HG02981 (cell line): ENCODE data around the gene ZNF432.
"Not testable (repeated sequence)": the region's sequence is repeated elsewhere in the genome, so short reads cannot be mapped to it uniquely, and the experiment has no call there.

ENCODE experiments used
- ATAC-seq: cut with Tn5 transposase; IDR thresholded peaks from one replicate; pipeline ENCODE4 v1.9.1; 2021; ENCODE audit warnings: mild to moderate bottlenecking, moderate library complexity; ENCODE audit not compliant: unreplicated experiment

Gene ZNF432

GRCh38 chr19:52048555-52049501 is at the start of gene ZNF432:
ZNF432 (minus strand) TSS chr19:52048838; CDS start chr19:52046868, 1,970 bp downstream.
- peak; percentile 77 for ATAC-seq

- not testable (repeated sequence) for ATAC-seq
Observed at GRCh38 chr19:52096416-52096815, 47.8 kb upstream of the ZNF432 start.

DNA sequence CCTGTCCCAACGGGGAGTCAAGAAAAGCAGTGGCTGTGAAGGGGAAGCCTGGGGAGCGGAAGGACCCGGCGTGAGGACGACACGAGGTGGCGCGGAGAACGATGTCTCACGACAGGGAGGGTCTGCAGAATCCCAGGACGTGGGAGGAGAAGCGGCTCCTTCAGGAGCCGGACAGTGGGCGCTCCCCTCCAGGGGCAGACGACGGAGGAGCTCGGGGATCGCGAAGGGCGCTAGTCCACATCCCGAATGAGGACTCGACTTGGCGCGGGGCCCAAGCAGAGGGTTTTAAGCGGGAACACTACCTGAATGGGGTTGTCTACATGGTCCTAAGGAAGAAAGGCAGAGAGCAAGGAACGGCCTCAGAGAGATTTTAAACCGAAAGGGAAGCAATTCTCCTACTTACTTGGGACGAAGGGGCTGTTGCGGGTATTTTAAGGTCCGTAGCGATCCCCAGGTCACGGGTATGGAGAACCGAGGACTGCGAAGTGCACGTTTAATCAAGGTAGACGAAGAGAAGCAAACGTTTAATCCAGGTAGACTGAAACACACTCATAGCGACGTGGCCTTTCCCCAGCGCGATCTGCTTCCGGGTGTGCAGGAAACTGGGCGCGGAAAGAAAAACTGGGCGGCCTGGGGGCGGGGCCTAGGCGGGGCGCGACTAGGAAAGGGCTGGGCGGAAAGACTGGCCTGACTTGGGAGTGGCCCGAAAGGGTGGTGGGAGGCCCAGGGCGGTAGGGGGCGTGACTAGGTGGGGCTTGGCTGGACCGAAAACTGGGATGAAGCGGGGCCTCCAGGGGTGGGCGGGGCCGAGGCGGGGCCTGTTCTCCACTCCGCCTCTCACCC is 46.8 kb upstream of the ZNF432 start, which contains the start of gene ZNF841:
Gene ZNF841 (minus strand): TSS at position 594 of the 843 bp plus-strand sequence. CDS start 10,964 bp downstream, outside the sequence.
- peak; percentile 93 for ATAC-seq

DNA sequence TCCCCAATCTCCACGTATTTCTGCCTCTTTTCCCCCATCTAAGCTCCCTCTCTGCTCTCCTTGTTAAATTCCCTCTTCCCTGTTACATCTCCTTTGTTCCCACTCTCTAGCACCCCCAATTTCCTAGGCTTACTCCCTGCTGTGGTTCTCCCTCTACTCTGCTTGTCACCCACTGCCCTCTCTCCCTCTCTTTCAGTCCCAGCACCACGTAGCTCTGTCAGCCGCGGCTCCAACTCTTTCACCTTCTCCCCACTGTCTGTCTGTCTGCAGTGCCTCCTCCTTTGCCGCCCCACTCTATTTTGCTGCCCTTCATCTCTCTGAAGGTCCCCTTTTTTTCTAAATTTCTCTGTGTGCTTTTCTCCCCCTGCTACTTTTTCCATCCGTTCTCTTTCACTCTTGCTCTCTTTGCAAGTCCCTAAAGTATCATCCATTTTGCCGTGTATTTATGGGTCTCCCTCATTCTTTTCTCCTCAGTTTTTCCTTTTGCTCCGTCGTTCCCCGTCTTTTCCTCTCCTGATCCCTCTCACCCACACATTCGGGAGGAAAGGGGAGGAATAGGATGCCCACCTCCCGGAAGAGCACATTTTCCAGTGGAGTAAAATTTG is 46.0 kb upstream of the ZNF432 start:
- ATAC-seq: no peak

DNA sequence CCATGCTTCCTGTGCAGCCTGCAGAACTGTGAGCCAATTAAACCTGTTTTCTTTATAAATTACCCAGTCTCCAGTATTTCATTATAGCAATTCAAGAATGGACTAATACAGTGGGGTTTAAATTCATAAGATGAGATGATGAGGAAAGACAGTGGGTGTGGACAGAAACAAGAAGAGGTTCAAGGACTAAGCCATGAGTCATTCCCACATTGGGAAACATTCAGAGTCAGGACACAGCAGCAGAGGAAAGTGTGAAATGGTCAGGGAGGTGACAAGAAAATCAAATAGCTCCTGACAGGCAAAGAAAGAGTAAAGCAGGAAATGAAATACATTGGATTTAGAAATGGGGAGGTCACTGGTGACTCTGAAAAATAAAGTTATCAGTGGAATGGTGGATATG is 37.8 kb upstream of the ZNF432 start:
- no peak for ATAC-seq

- no peak for ATAC-seq
Observed at GRCh38 chr19:52070496-52070895, 21.9 kb upstream of the ZNF432 start.

GRCh38 chr19:52069653-52070052 is 21.0 kb upstream of the ZNF432 start:
- ATAC-seq: no peak

DNA sequence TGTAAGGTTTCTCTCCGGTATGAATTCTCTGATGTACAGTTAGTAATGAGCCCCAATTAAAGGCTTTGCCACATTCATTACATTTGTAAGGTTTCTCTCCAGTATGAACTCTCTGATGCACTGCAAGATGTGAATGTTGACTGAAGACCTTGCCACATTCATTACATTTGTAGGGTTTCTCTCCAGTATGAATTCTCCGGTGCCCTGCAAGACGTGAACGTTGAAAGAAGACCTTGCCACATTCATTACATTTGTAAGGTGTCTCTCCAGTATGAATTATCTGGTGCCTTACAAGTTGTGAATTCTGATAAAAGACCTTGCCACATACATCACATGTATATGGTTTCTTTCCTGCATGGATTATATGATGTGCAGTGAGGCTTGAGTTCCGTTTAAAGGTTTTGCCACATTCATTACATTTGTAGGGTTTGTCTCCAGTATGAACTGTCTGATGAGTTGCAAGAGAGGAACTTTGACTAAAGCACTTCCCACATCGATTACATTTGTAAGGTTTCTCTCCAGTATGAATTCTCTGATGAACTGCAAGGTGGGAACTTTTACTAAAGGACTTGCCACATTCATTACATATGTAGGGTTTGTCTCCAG is 17.7 kb upstream of the ZNF432 start:
- no peak for ATAC-seq

DNA sequence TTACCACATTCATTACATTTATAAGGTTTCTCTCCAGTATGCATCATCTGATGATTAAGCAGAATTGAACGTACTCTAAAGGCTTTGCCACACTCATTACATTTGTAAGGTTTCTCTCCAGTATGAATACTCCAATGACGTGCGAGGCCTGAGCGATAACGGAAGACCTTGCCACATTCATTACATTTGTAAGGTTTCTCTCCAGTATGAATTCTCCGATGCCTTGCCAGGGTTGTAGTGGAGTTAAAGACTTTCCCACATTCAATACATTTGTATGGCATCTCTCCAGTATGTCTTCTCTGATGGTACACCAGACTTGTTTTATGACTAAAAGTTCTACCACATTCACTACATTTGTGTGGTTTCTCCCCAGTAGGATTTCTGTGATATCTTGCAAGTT is 16.8 kb upstream of the ZNF432 start:
- ATAC-seq: no peak

DNA sequence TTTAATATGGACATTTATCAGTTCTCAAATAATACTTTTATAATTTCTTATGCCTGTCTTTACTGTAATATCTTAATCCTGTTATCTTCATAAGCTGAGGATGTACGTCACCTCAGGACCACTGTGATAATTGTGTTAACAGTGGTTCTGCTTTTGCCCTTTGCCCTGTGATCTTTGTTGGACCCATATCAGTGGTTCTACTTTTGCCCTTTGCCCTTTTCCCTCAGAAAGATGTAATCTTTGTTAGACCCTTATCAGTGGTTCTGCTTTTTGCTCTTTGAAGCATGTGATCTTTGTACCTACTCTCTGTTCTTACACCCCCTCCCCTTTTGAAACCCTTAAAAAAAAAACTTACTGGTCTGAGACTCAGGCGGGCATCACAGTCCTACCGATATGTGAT is 7.8 kb upstream of the ZNF432 start:
- not testable (repeated sequence) for ATAC-seq

GRCh38 chr19:52051736-52052135 is 3.1 kb upstream of the ZNF432 start:
- ATAC-seq: not testable (repeated sequence)

DNA sequence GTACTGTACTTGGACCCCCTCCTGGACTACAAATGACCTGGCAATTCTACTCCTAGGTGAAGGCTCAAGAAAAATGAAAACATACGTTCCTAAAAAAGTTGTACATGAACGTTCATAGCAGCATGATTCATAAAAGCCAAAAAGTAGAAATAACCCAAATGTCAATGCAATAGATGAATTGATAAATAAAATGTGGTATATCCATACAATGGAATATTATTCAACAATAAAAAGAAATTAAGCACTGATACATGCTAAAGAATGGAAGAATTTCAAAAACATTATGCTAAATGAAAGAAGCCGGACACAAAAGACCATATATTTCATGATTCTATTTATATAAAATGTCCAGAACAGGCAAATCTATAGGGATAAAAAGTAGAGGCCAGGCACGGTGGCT is 9.5 kb downstream of the ZNF432 start:
- no peak for ATAC-seq

DNA sequence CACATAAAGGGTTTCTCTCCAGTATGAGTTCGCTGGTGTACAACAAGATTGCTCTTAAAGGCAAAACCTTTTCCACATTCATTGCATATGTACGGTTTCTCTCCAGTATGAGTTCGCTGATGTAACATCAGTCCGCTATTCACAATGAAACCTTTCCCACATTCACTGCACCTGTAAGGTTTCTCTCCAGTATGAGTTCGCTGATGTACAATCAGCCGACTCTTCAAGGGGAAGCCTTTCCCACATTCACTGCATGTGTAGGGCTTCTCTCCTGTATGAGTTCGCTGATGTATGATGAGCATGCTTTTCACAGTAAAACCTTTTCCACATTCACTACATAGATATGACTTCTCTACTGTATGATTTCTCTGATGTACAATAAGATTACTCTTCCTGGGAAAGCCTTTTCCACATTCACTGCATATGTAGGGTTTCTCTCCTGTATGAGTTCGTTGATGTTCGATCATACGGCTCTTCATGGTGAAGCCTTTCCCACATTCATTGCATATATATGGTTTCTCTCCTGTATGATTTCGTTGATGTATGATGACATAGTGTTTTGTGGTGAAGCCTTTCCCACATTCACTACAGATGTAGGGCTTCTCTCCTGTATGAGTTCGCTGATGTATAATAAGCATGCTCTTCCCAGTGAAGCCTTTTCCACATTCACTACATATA is 14.4 kb downstream of the ZNF432 start:
- no peak for ATAC-seq

DNA sequence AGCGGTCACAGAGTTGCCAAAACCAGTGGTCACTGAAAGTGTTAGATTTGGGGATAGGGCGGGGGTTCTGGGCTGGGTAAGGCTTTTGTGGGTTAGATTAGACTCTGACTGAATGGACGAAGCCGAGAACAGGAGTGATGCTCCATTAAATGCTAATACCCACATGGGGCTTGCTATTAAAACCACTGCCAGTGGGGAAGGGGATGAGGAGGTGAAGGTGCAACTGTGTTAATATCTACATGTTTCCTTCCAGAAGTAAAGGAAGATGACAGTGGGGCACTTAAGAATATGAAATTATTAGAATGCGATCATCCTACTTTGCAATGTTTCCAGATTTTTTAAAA is 19.9 kb downstream of the ZNF432 start:
- peak; percentile 19 for ATAC-seq

GRCh38 chr19:52028027-52028779 is 20.4 kb downstream of the ZNF432 start, which contains the start of gene ZNF614:
ZNF614 (minus strand) TSS chr19:52028379; CDS start chr19:52025745, 2,634 bp downstream.
- peak; percentile 81 for ATAC-seq

DNA sequence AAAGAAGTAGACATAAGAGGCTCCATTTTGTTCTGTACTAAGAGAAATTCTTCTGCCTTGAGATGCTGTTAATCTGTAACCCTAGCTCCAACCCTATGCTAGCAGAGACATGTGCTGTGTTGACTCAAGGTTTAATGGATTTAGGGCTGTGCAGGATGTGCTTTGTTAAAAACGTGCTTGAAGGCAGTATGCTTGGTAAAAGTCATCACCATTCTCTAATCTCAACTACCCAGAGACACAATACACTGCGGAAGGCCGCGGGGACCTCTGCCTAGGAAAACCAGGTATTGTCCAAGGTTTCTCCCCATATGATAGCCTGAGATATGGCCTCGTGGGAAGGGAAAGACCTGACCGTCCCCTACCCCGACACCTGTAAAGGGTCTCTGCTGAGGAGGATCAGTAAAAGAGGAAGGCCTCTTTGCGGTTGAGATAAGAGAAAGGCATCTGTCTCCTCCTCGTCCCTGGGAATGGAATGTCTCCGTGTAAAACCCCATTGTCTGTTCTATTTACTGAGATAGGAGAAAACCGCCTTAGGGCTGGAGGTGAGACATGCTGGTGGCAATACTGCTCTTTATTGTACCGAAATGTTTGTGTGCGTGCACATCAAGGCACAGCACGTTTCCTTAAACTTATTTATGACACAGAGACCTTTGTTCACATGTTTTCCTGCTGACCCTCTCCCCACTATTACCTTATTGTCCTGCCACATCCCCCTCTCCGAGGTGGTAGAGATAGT is 22.2 kb downstream of the ZNF432 start:
- not testable (repeated sequence) for ATAC-seq

- ATAC-seq: not testable (repeated sequence)
Observed at GRCh38 chr19:52024478-52024877, 24.2 kb downstream of the ZNF432 start.

DNA sequence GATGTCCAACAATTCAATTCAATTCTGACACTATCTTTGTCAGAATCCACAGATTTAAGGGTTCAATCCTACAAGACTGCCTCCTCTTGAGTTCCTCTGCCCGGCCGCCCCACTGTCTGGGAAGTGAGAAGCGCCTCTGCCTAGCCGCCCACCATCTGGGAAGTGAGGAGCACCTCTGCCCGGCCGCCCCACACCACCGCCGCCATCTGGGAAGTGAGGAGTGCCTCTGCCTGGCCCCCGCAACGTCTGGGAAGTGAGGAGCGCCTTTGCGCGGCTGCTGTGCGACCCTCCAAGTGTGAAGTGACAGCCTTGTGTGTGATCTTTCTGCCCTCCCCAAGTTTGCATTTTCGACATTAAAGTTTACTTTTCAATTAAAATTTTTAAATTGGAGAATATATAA is 26.4 kb downstream of the ZNF432 start:
- no peak for ATAC-seq

GRCh38 chr19:52020506-52020905 is 28.1 kb downstream of the ZNF432 start:
- ATAC-seq: no peak
